ENCODE data around the gene WBP1.

GRCh38 chr2:74474481-74474880 lies 16.2 kb downstream of the WBP1 start:
- TF ChIP-seq NFIC (IDR thresholded peaks at IDR 0.05) (no peak), CEBPB (IDR thresholded peaks at IDR 0.05) (no peak), YY1 (IDR thresholded peaks at IDR 0.05; ENCODE audit: low read depth) (no peak), EP300 (IDR thresholded peaks at IDR 0.05; ENCODE audit: borderline replicate concordance) (no peak), CREB1 (IDR thresholded peaks at IDR 0.05; ENCODE audit: low read depth) (no peak), TCF12 (IDR thresholded peaks at IDR 0.05; ENCODE audit: low read depth) (no peak), TAF1 (IDR thresholded peaks at IDR 0.05; ENCODE audit: low read depth) (no peak), REST (IDR thresholded peaks at IDR 0.05; ENCODE audit: low read depth) (no peak), EGR1 (IDR thresholded peaks at IDR 0.05) (no peak), FOXM1 (IDR thresholded peaks at IDR 0.05; ENCODE audit: borderline replicate concordance, low read depth) (no peak), RAD21 (IDR thresholded peaks at IDR 0.05; ENCODE audit: low read depth) (no peak)
- TF ChIP-seq, protein P1, sequence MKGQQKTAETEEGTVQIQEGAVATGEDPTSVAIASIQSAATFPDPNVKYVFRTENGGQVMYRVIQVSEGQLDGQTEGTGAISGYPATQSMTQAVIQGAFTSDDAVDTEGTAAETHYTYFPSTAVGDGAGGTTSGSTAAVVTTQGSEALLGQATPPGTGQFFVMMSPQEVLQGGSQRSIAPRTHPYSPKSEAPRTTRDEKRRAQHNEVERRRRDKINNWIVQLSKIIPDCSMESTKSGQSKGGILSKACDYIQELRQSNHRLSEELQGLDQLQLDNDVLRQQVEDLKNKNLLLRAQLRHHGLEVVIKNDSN (IDR thresholded peaks at IDR 0.05) = no peak
